ENCODE results near the gene RPS8.
A peak's percentile ranks its signal among the peaks of the same experiment; 100 is the strongest.
"Not testable (repeated sequence)": the region's sequence is repeated elsewhere in the genome, so short reads cannot be mapped to it uniquely, and the experiment has no call there.

RPS8 gene

GRCh38 chr1:44775078-44775929, at the start of gene RPS8:
RPS8 (plus strand) TSS chr1:44775540; CDS start chr1:44775597, 57 bp downstream.
- peak; percentile 69 to 88 for DNase-seq (ENCODE audit: extremely low read depth in 1 of 2, low read depth in 1 of 2)

GRCh38 chr1:44730741-44731512, 44.4 kb upstream of the RPS8 start, which contains the start of gene RNU5D-1:
RNU5D-1 (minus strand) TSS chr1:44731170.
- DNase-seq (ENCODE audit: extremely low read depth in 1 of 2, low read depth in 1 of 2) = peak; percentile 76 to 92

GRCh38 chr1:44733365-44733764, 42.0 kb upstream of the RPS8 start:
- DNase-seq (ENCODE audit: extremely low read depth in 1 of 2, low read depth in 1 of 2) = no peak

GRCh38 chr1:44733784-44734183, 41.6 kb upstream of the RPS8 start:
- DNase-seq (ENCODE audit: extremely low read depth in 1 of 2, low read depth in 1 of 2) = no peak

GRCh38 chr1:44735992-44736391, 39.3 kb upstream of the RPS8 start:
- DNase-seq (ENCODE audit: extremely low read depth in 1 of 2, low read depth in 1 of 2) = no peak

- DNase-seq (ENCODE audit: extremely low read depth in 1 of 2, low read depth in 1 of 2) = not testable (repeated sequence)
Observed at GRCh38 chr1:44738953-44739306, 36.4 kb upstream of the RPS8 start.

- DNase-seq (ENCODE audit: extremely low read depth in 1 of 2, low read depth in 1 of 2) = peak; percentile 96
Observed at GRCh38 chr1:44739307-44740178, 35.8 kb upstream of the RPS8 start, which contains the start of gene KIF2C. KIF2C (plus strand) TSS chr1:44739837; CDS start chr1:44739933, 96 bp downstream.

GRCh38 chr1:44740179-44740617, 35.1 kb upstream of the RPS8 start:
- DNase-seq (ENCODE audit: extremely low read depth in 1 of 2, low read depth in 1 of 2) = no peak

- no peak for DNase-seq (ENCODE audit: extremely low read depth in 1 of 2, low read depth in 1 of 2)
Observed at GRCh38 chr1:44743211-44743610, 32.1 kb upstream of the RPS8 start.

GRCh38 chr1:44747878-44748277, 27.5 kb upstream of the RPS8 start:
- DNase-seq (ENCODE audit: extremely low read depth in 1 of 2, low read depth in 1 of 2) = no peak

GRCh38 chr1:44757420-44757819, 17.9 kb upstream of the RPS8 start:
- DNase-seq (ENCODE audit: extremely low read depth in 1 of 2, low read depth in 1 of 2) = no peak

- no peak for DNase-seq (ENCODE audit: extremely low read depth in 1 of 2, low read depth in 1 of 2)
Observed at GRCh38 chr1:44759077-44759476, 16.3 kb upstream of the RPS8 start.

- no peak for DNase-seq (ENCODE audit: extremely low read depth in 1 of 2, low read depth in 1 of 2)
Observed at GRCh38 chr1:44760876-44761275, 14.5 kb upstream of the RPS8 start.

GRCh38 chr1:44766421-44766820, 8.9 kb upstream of the RPS8 start:
- DNase-seq (ENCODE audit: extremely low read depth in 1 of 2, low read depth in 1 of 2) = not testable (repeated sequence)

GRCh38 chr1:44775930-44776729, 790 bp downstream of the RPS8 start:
- DNase-seq (ENCODE audit: extremely low read depth in 1 of 2, low read depth in 1 of 2) = peak in 1 of 2 donors; percentile 16

- no peak for DNase-seq (ENCODE audit: extremely low read depth in 1 of 2, low read depth in 1 of 2)
Observed at GRCh38 chr1:44776730-44777068, 1.4 kb downstream of the RPS8 start.

- DNase-seq (ENCODE audit: extremely low read depth in 1 of 2, low read depth in 1 of 2) = no peak
Observed at GRCh38 chr1:44777547-44777946, 2.2 kb downstream of the RPS8 start.

GRCh38 chr1:44777969-44778635, 2.8 kb downstream of the RPS8 start:
- DNase-seq (ENCODE audit: extremely low read depth in 1 of 2, low read depth in 1 of 2) = no peak

GRCh38 chr1:44778705-44779576, 3.6 kb downstream of the RPS8 start:
- DNase-seq (ENCODE audit: extremely low read depth in 1 of 2, low read depth in 1 of 2) = no peak

Measured in stimulated activated CD8-positive, alpha-beta memory T cell treated with anti-CD3 and anti-CD28 coated beads, Interleukin-7, amount 100 ng/mL, for 48 hours (primary cell).